ENCODE results near the gene OSMR. TPM values are rescaled to one million over a fixed set of nuclear protein-coding genes. Genes with fewer than 3 reads are reported as not detected.

Gene OSMR
- total and polyA plus RNA-seq, 2 donors (not counting 1 experiment from before 2014, with no cell fraction given): not detected

DNA sequence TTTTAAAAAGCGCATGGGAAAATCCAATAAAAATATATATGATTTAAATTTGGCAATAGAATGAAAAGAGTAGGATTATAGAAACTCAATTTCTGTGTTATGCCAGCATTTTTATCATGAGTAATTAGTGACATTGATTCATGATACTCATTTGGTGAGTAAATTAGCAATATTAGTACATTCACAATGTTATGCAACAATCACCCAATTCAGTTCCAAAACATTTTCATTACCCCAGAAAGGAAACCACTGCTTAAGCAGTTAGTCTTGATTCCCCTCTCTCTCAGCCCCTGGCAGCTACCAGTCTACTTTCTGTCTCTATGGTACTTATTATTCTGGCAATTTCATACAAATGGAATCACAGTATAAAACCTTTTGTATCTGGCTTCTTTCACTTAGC lies 27.0 kb downstream of the OSMR start:
- H3K27ac ChIP-seq (ENCODE audit: low read length in 2 of 2): no peak overlapping the region
- Mint-ChIP-seq H3K27me3 (peaks cover 41% of the 10 kb centered on the region), H3K4me1 (no peaks in the 10 kb centered on the region), H3K9me3 (ENCODE audit: insufficient read depth) (no peaks in the 10 kb centered on the region), H3K27ac (no peak overlapping the region), H3K4me3 (no peak overlapping the region)
- no peaks in the 10 kb centered on the region for H3K36me3 ChIP-seq (replicated peaks in 1 of 2; ENCODE audit: control extremely low read depth in 1 of 2, control insufficient read depth in 1 of 2, extremely low read depth in 1 of 2, insufficient read depth in 2 of 2, low read length in 1 of 2)
- no peak overlapping the region for H3K4me2 ChIP-seq (replicated peaks; ENCODE audit: low read depth, low read length, poor library complexity, severe bottlenecking)
- ATAC-seq (ENCODE audit: low read depth) (no peak), DNase-seq (no peak)
- no peak overlapping the region for H3K9ac ChIP-seq (ENCODE audit: low read length)
- H3K27me3 ChIP-seq (replicated peaks in 1 of 4; ENCODE audit: control extremely low read depth in 1 of 4, control insufficient read depth in 3 of 4, insufficient read depth in 4 of 4, low read length in 3 of 4): peaks cover 0 to 8% (median 2%) of the 10 kb centered on the region in 4 experiments
- ChIA-PET POLR2A (no interaction called here), CTCF (no interaction called here)
- TF ChIP-seq, protein P1, sequence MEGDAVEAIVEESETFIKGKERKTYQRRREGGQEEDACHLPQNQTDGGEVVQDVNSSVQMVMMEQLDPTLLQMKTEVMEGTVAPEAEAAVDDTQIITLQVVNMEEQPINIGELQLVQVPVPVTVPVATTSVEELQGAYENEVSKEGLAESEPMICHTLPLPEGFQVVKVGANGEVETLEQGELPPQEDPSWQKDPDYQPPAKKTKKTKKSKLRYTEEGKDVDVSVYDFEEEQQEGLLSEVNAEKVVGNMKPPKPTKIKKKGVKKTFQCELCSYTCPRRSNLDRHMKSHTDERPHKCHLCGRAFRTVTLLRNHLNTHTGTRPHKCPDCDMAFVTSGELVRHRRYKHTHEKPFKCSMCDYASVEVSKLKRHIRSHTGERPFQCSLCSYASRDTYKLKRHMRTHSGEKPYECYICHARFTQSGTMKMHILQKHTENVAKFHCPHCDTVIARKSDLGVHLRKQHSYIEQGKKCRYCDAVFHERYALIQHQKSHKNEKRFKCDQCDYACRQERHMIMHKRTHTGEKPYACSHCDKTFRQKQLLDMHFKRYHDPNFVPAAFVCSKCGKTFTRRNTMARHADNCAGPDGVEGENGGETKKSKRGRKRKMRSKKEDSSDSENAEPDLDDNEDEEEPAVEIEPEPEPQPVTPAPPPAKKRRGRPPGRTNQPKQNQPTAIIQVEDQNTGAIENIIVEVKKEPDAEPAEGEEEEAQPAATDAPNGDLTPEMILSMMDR (IDR thresholded peaks at IDR 0.05): no peak
- TF ChIP-seq EZH2 (IDR thresholded peaks at IDR 0.05; ENCODE audit: borderline replicate concordance, insufficient read depth, low read depth, low read length, poor library complexity, severe bottlenecking): no peak
- no peak overlapping the region for H3K4me3 ChIP-seq (ENCODE audit: control extremely low read depth in 1 of 5, extremely low read depth in 1 of 5, insufficient read depth in 1 of 5, low read depth in 2 of 5, low read length in 4 of 5)
- intact Hi-C loops (cut with micrococcal nuclease): no loop called here
- WGBS (ENCODE audit: insufficient coverage): no CpG with 5 or more reads among the region's 1 CpG
- H3K9me3 ChIP-seq (ENCODE audit: control extremely low read depth in 1 of 3, control insufficient read depth in 2 of 3, insufficient read depth in 1 of 3, low read length in 2 of 3): no peaks in the 10 kb centered on the region
- H3K4me1 ChIP-seq (ENCODE audit: control insufficient read depth in 2 of 2, insufficient read depth in 2 of 2, low read length in 2 of 2): no peaks in the 10 kb centered on the region
- H3K79me2 ChIP-seq (ENCODE audit: control insufficient read depth, insufficient read depth, low read length): no peaks in the 10 kb centered on the region
- no peak overlapping the region for H2AFZ ChIP-seq (ENCODE audit: insufficient read depth, low read depth, low read length, poor library complexity, severe bottlenecking)
- H4K20me1 ChIP-seq (ENCODE audit: control insufficient read depth, insufficient read depth, low read length, poor library complexity, severe bottlenecking): no peaks in the 10 kb centered on the region

DNA sequence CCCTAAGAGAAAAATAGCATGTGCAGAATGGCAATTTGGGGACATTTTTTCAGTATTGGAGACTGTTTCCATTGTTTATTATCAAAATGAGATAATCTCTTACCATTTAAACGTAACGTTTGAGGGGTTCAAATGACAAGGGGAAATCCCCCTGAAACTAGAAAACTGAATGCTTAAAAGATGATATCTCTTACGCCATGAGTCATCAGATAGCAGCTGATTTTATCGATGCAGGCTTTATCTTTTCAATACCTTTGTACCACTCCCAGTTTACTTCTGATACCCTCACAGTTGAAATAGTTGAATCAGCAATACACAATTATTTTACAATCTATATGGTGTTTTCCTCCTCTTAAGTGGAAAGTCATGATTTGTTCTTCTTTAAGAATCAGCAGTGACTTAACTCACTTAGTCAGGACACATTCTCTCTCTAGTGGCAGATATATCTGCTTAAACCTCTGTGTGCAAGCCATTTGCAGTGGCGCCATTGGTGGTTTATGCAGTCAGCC lies 29.2 kb downstream of the OSMR start:
- ATAC-seq (ENCODE audit: low read depth) (no peak), DNase-seq (no peak)
- H3K27ac Mint-ChIP-seq: no peak overlapping the region
- no peak overlapping the region for H3K4me3 ChIP-seq (ENCODE audit: control extremely low read depth in 1 of 5, extremely low read depth in 1 of 5, insufficient read depth in 1 of 5, low read depth in 2 of 5, low read length in 4 of 5)
- 100% methylated on average over 1 of the region's 5 CpGs for WGBS (ENCODE audit: insufficient coverage)
- H3K27ac ChIP-seq (ENCODE audit: low read length in 2 of 2): no peak overlapping the region
- H3K9me3 Mint-ChIP-seq (ENCODE audit: insufficient read depth): no peaks in the 10 kb centered on the region
- no peaks in the 10 kb centered on the region for H3K36me3 ChIP-seq (replicated peaks in 1 of 2; ENCODE audit: control extremely low read depth in 1 of 2, control insufficient read depth in 1 of 2, extremely low read depth in 1 of 2, insufficient read depth in 2 of 2, low read length in 1 of 2)
- ChIA-PET CTCF (interaction anchor here (1.0 kb wide), 1 partner anchor 10 kb away, joined by 3 read pairs; no protein-coding TSS in a partner anchor), POLR2A (no interaction called here)
- H3K4me2 ChIP-seq (replicated peaks; ENCODE audit: low read depth, low read length, poor library complexity, severe bottlenecking): no peak overlapping the region
- TF ChIP-seq, protein P1 (IDR thresholded peaks at IDR 0.05): no peak
- no peak for TF ChIP-seq EZH2 (IDR thresholded peaks at IDR 0.05; ENCODE audit: borderline replicate concordance, insufficient read depth, low read depth, low read length, poor library complexity, severe bottlenecking)
- no peaks in the 10 kb centered on the region for H3K9me3 ChIP-seq (ENCODE audit: control extremely low read depth in 1 of 3, control insufficient read depth in 2 of 3, insufficient read depth in 1 of 3, low read length in 2 of 3)
- no peaks in the 10 kb centered on the region for H4K20me1 ChIP-seq (ENCODE audit: control insufficient read depth, insufficient read depth, low read length, poor library complexity, severe bottlenecking)
- no peak overlapping the region for H2AFZ ChIP-seq (ENCODE audit: insufficient read depth, low read depth, low read length, poor library complexity, severe bottlenecking)
- H3K4me1 ChIP-seq (ENCODE audit: control insufficient read depth in 2 of 2, insufficient read depth in 2 of 2, low read length in 2 of 2): no peaks in the 10 kb centered on the region
- peaks cover 0 to 5% (median 2%) of the 10 kb centered on the region in 4 experiments for H3K27me3 ChIP-seq (replicated peaks in 1 of 4; ENCODE audit: control extremely low read depth in 1 of 4, control insufficient read depth in 3 of 4, insufficient read depth in 4 of 4, low read length in 3 of 4)
- no peaks in the 10 kb centered on the region for H3K79me2 ChIP-seq (ENCODE audit: control insufficient read depth, insufficient read depth, low read length)
- peaks cover 44% of the 10 kb centered on the region for H3K27me3 Mint-ChIP-seq
- H3K4me1 Mint-ChIP-seq: no peaks in the 10 kb centered on the region
- no peak overlapping the region for H3K4me3 Mint-ChIP-seq
- no peak overlapping the region for H3K9ac ChIP-seq (ENCODE audit: low read length)
- intact Hi-C loops (cut with micrococcal nuclease): no loop called here
